ENCODE measurements around the gene MRE11. TPM values are rescaled to one million over a fixed set of nuclear protein-coding genes. Genes with fewer than 3 reads are reported as not detected.
"Not testable (repeated sequence)": the region's sequence is repeated elsewhere in the genome, so short reads cannot be mapped to it uniquely, and the experiment has no call there.

MRE11 gene
- total and polyA plus RNA-seq, 7 donors = 2.4 to 26.6 (median 12.5) TPM

DNA sequence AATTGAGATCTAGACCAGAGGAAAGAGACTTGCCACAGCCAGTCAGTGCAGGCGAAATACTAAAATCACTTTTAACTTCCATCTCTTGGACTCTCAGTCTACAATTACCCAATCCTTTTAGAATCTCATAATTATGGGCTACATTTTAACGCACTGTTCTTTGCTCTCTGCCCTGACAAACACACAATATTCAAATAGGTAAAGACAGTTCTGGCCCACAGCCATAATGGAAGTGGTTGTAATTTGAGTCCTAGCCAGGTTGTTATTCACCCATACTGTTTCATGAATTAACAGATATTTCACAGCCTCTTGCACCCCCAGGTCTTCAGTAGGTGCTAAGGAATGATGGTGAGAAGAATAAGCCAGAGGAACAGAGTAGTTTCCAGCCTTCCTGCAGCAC is 19.4 kb upstream of the MRE11 start:
- Histone ChIP-seq H3K4me3 (no peak overlapping the region), H3K27ac (no peak overlapping the region), H3K27me3 (peaks cover 0 to 16% (median 0%) of the 10 kb centered on the region in 3 donors), H3K4me1 (peaks cover 0 to 7% (median 2%) of the 10 kb centered on the region in 4 donors), H3K36me3 (no peaks in the 10 kb centered on the region), H3K9me3 (no peaks in the 10 kb centered on the region)
- DNase-seq = no peak
- TF ChIP-seq POLR2AphosphoS5 (IDR thresholded peaks at IDR 0.05) = no peak
- TF ChIP-seq EP300 (IDR thresholded peaks at IDR 0.05) = no peak
- TF ChIP-seq, protein P1, sequence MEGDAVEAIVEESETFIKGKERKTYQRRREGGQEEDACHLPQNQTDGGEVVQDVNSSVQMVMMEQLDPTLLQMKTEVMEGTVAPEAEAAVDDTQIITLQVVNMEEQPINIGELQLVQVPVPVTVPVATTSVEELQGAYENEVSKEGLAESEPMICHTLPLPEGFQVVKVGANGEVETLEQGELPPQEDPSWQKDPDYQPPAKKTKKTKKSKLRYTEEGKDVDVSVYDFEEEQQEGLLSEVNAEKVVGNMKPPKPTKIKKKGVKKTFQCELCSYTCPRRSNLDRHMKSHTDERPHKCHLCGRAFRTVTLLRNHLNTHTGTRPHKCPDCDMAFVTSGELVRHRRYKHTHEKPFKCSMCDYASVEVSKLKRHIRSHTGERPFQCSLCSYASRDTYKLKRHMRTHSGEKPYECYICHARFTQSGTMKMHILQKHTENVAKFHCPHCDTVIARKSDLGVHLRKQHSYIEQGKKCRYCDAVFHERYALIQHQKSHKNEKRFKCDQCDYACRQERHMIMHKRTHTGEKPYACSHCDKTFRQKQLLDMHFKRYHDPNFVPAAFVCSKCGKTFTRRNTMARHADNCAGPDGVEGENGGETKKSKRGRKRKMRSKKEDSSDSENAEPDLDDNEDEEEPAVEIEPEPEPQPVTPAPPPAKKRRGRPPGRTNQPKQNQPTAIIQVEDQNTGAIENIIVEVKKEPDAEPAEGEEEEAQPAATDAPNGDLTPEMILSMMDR (IDR thresholded peaks at IDR 0.05) = no peak
- no peak for TF ChIP-seq POLR2A (IDR thresholded peaks at IDR 0.05)
- WGBS, 2 donors = 18 to 48% methylated on average over 2 of the region's 2 CpGs
- intact Hi-C loops (cut with DNase I) = loop anchor here (10.0 kb wide), 1 partner anchor 382 kb away; no protein-coding TSS in a partner anchor

DNA sequence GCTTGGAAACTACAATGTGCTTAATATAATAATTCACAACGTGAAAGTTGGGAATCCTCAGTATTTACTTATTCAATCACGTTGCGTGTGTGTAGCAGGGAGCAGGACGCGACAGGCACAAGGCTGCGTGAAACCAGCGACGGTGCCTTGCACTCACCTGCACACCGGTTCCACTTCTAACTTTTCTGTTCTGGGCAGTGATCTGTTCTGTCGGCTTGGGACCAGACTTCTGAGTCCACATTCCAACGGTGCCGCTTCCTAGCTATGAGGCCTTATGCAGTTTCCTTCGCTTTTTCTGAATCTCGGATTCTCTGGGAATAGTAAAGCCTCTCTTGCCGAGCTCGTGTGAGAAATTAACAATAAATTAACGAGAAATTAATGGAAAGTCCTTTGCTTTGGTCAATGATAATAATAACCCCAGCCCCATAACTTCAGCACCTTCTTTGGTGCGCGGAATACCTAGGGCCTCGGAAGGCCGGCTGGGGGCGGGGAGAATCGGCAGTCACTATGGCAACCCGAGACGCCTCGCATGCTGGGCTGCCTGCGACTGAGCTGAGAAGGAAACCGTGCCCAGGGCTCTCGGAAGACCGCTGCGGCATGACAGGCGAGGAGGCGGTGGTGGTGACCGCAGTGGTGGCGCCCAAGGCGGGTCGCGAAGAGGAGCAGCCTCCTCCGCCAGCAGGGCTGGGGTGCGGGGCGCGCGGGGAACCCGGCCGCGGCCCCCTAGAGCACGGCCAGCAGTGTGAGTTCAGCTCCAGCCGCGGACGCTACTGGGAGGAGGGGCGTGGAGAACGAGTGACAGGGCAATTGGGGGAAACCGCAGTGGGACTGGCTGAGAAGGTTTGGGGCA is 18.5 kb upstream of the MRE11 start, which contains the start of gene C11orf97:
C11orf97 (plus strand) TSS at position 530 of the 850 bp plus-strand sequence; CDS start at position 598, 68 bp downstream.
- no peak for TF ChIP-seq EP300 (IDR thresholded peaks at IDR 0.05)
- no peak for TF ChIP-seq POLR2AphosphoS5 (IDR thresholded peaks at IDR 0.05)
- no peak for TF ChIP-seq POLR2A (IDR thresholded peaks at IDR 0.05)
- TF ChIP-seq, protein P1 (IDR thresholded peaks at IDR 0.05) = no peak
- no peaks in the 10 kb centered on the region for H3K36me3 ChIP-seq
- peak within 1 kb of the TSS; percentile 33 to 63 (median 49) for H3K4me3 ChIP-seq
- DNase-seq = peak; percentile 72
- H3K27me3 ChIP-seq = peaks cover 0 to 16% (median 0%) of the 10 kb centered on the region in 3 donors
- intact Hi-C loops (cut with DNase I) = loop anchor here (10.0 kb wide), 1 partner anchor 383 kb away; no protein-coding TSS in a partner anchor
- H3K27ac ChIP-seq = no peak within 1 kb of the TSS
- peaks cover 0 to 7% (median 2%) of the 10 kb centered on the region in 4 donors for H3K4me1 ChIP-seq
- no peaks in the 10 kb centered on the region for H3K9me3 ChIP-seq
- 16 to 17% methylated on average over 53 of the region's 53 CpGs for WGBS, 2 donors

DNA sequence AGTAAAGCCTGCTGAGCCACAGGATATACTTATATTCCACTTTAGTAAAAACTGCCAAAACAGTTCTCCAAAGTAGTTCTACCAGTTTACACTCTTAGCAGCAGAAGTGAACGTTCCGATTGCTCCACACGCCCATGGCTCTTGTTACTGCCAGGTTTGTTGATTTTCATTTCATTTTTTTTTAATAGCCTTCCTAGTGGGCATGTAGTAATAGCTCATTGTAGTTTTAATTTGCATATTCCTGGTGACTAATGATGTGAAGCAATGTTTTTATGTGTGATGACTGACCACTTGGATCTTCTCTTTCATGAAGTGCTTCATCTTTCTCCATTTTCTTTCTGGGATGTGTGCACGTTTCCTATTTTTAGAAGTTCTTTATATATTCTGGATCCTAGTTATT is 13.8 kb upstream of the MRE11 start:
- Histone ChIP-seq H3K36me3 (no peaks in the 10 kb centered on the region), H3K27me3 (peaks cover 0 to 11% (median 0%) of the 10 kb centered on the region in 3 donors), H3K9me3 (no peaks in the 10 kb centered on the region), H3K4me1 (peaks cover 0 to 7% (median under 1%) of the 10 kb centered on the region in 4 donors), H3K27ac (no peak overlapping the region), H3K4me3 (no peak overlapping the region)
- 36 to 67% methylated on average over 4 of the region's 4 CpGs for WGBS, 2 donors
- intact Hi-C loops (cut with DNase I) = no loop called here
- no peak for DNase-seq
- no peak for TF ChIP-seq EP300 (IDR thresholded peaks at IDR 0.05)
- no peak for TF ChIP-seq POLR2A (IDR thresholded peaks at IDR 0.05)
- TF ChIP-seq POLR2AphosphoS5 (IDR thresholded peaks at IDR 0.05) = no peak
- TF ChIP-seq, protein P1 (IDR thresholded peaks at IDR 0.05) = no peak

DNA sequence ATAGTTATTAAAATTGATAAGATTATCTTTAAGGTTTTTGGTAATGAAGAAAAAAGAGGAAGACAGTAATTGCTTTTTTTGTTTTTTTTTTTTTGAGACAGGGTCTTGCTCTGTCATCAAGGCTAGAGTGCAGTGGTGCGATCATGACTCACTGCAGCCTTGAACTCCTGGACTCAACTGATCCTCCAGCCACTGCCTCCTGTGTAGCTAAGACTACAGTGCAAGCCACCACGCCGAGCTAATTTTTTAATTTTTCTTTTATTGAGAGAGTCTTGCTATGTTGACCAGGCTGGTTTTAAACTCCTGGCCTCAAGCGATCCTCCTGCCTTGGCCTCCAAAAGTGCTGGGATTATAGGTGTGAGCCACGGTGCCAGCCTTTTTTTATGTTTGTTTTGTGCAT is 12.9 kb upstream of the MRE11 start:
- H3K27me3 ChIP-seq; H3K27ac ChIP-seq; DNase-seq; H3K4me1 ChIP-seq; H3K36me3 ChIP-seq; intact Hi-C loops (cut with DNase I); H3K4me3 ChIP-seq; H3K9me3 ChIP-seq: not testable (repeated sequence)
- WGBS, 2 donors = 91 to 92% methylated on average over 5 of the region's 5 CpGs

DNA sequence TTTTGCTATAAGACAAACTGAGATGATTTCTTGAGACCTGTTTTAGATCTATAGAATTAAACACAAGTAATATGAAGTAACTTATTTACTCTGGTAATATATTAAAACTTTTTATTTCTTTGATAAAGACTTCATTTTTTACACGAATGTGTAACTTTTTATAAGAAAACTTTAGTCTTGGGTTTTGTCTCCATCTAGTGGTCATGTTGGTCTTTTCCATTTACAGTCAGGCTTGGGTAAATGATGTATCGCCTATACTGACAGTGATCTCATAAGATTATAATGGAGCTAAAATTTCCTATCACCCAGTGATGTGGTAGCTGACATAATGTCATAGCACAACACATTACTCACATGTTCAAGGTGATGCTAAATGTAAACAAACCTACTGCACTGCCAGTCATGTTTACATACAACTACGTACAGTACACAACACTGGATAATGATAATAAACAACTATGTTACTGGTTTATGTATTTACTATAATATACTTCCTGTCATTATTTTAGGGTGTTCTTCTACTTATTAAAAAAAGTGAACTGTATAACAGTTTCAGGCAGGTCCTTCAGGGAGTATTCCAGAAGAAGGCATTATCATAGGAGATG is 11.1 kb upstream of the MRE11 start:
- Histone ChIP-seq H3K9me3 (no peaks in the 10 kb centered on the region), H3K4me3 (no peak overlapping the region), H3K36me3 (peaks cover 0 to 21% (median 3%) of the 10 kb centered on the region in 4 donors), H3K4me1 (no peaks in the 10 kb centered on the region), H3K27me3 (no peaks in the 10 kb centered on the region), H3K27ac (no peak overlapping the region)
- WGBS, 2 donors = 11 to 24% methylated on average over 3 of the region's 3 CpGs
- TF ChIP-seq EP300 (IDR thresholded peaks at IDR 0.05) (no peak), POLR2A (IDR thresholded peaks at IDR 0.05) (no peak)
- TF ChIP-seq, protein P1 (IDR thresholded peaks at IDR 0.05) = peak; percentile 9 to 68 (median 48)
- intact Hi-C loops (cut with DNase I) = loop anchor here (5.0 kb wide), 1 partner anchor 607 kb away; no protein-coding TSS in a partner anchor
- DNase-seq = no peak
